ENCODE data around the gene SULT1A3. TPM values are rescaled to one million over a fixed set of nuclear protein-coding genes. Genes with fewer than 3 reads are reported as not detected.

SULT1A3 gene
- total RNA-seq, 4 donors from 2014 or later: 4.9 to 11.3 (median 9.2) TPM; not detected in 1

DNA sequence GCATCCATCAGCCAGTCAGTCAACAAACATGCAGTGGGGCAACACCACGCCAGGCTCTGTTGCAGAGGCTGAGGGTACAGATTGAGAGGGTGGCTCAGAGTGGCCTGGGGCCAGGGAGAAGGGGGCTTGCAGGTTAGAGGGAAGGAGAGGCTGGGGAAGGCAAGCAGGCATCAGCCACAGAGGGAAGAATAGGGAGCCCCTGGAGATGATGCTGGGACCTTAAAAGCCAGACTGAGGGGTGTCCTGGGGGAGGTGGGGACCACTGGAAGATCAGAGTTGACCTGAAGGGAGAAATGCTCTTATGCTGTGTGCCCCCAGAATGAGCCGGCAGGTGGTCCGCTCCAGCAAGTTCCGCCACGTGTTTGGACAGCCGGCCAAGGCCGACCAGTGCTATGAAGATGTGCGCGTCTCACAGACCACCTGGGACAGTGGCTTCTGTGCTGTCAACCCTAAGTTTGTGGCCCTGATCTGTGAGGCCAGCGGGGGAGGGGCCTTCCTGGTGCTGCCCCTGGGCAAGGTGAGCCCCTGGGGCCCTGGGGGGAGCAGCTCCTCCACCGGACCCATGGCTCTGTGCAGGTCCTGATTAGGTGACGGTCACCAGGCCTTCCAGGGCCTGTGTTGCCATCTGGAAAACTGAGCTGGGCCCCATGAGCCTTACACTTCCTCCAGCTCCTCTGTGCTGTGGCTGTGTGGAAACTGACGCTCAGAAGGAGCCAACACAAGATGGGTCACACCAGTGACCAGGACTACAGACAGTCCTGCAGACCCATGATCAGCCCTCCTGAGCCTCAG is 14.0 kb upstream of the SULT1A3 start:
- intact Hi-C loops (cut with DNase I; ENCODE audit: low total_unique reads): no loop called here
- DNase-seq: no peak
- no peak overlapping the region for H3K27ac ChIP-seq

DNA sequence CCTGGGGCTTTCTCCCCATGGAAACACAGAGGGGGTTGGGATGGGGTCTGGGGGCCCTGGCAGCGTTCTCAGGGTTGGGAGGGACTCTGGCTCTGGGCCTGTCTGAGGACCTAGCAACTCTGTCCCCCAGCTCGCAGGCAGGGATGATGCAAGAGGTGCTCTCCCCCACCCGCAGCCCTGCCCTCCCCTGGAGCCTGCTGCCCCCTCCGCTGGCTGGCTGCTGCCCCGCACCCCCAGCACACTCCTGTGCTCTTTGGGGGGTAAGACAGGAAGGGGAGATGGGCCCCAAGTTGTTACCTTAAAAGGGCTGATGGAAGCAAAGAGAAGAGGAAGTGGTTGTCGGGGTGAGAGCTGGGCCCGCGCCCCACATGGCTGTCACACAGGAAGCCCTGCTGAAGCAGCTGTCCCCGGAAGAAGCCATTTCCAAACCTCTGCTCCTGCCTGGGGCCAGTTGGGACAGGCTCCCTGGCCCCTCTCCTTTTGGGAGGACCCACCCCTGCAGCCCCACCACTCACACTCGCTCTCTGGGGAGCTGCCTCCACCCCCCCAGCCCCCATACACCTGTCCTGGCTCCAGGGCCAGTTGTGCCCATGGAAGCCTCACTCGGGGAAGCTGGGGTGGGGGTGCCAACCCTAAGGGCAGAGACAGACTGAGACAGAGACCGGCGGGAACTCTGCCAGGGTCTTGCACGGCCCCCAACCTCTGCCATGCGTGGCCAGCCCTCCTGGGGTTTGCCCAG is 13.2 kb upstream of the SULT1A3 start:
- Histone ChIP-seq H3K27ac (no peak overlapping the region), H3K4me3 (no peak overlapping the region), H3K27me3 (no peaks in the 10 kb centered on the region), H3K36me3 (no peaks in the 10 kb centered on the region), H3K9me3 (no peaks in the 10 kb centered on the region), H3K4me1 (peaks cover 3 to 7% of the 10 kb centered on the region in 2 donors)
- ATAC-seq: no peak
- TF ChIP-seq, protein P1, sequence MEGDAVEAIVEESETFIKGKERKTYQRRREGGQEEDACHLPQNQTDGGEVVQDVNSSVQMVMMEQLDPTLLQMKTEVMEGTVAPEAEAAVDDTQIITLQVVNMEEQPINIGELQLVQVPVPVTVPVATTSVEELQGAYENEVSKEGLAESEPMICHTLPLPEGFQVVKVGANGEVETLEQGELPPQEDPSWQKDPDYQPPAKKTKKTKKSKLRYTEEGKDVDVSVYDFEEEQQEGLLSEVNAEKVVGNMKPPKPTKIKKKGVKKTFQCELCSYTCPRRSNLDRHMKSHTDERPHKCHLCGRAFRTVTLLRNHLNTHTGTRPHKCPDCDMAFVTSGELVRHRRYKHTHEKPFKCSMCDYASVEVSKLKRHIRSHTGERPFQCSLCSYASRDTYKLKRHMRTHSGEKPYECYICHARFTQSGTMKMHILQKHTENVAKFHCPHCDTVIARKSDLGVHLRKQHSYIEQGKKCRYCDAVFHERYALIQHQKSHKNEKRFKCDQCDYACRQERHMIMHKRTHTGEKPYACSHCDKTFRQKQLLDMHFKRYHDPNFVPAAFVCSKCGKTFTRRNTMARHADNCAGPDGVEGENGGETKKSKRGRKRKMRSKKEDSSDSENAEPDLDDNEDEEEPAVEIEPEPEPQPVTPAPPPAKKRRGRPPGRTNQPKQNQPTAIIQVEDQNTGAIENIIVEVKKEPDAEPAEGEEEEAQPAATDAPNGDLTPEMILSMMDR (IDR thresholded peaks at IDR 0.05 in 4 of 5, conservative IDR thresholded peaks at IDR 0.05 in 1 of 5): no peak
- TF ChIP-seq POLR2A (IDR thresholded peaks at IDR 0.05): no peak
- in situ Hi-C loops (cut with MboI; ENCODE audit: low sequenced_read_pairs in 4 of 4) (loop anchor here in 1 of 4 donors (10.0 kb wide), 2 partner anchors 81 to 141 kb away; no protein-coding TSS in a partner anchor), intact Hi-C loops (cut with DNase I; ENCODE audit: low total_unique reads) (no loop called here)
- peak in 1 of 2 donors; percentile 46 for DNase-seq

More for the DNA sequence above, 14.0 kb upstream of the SULT1A3 start:
- no peaks in the 10 kb centered on the region for H3K9me3 ChIP-seq
- peak overlapping the region in 1 of 4 donors; percentile 55 for H3K4me3 ChIP-seq
- TF ChIP-seq POLR2A (IDR thresholded peaks at IDR 0.05): no peak
- TF ChIP-seq, protein P1 (IDR thresholded peaks at IDR 0.05 in 4 of 5, conservative IDR thresholded peaks at IDR 0.05 in 1 of 5): no peak
- peaks cover 3 to 7% of the 10 kb centered on the region in 2 donors for H3K4me1 ChIP-seq
- H3K27me3 ChIP-seq: no peaks in the 10 kb centered on the region
- ATAC-seq: no peak
- in situ Hi-C loops (cut with MboI; ENCODE audit: low sequenced_read_pairs in 4 of 4): loop anchor here in 1 of 4 donors (10.0 kb wide), 2 partner anchors 80 to 140 kb away; no protein-coding TSS in a partner anchor
- no peaks in the 10 kb centered on the region for H3K36me3 ChIP-seq

DNA sequence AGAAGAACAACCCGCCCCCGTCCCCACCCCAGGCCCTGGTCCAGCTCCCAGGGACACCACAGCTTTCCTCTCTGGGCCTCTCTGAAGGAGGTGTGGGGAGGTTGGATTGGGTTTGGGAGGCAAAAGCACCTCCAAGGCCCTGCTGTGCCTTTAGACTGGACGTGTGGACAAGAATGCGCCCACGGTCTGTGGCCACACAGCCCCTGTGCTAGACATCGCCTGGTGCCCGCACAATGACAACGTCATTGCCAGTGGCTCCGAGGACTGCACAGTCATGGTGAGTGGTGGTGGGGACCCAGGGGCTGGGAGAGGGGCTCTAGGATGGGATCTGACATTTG is 12.6 kb upstream of the SULT1A3 start:
- Histone ChIP-seq H3K9me3 (no peaks in the 10 kb centered on the region), H3K27ac (no peak overlapping the region), H3K4me3 (no peak overlapping the region), H3K4me1 (peaks cover 3 to 7% of the 10 kb centered on the region in 2 donors), H3K27me3 (no peaks in the 10 kb centered on the region), H3K36me3 (no peaks in the 10 kb centered on the region)
- TF ChIP-seq POLR2A (IDR thresholded peaks at IDR 0.05): no peak
- TF ChIP-seq, protein P1 (IDR thresholded peaks at IDR 0.05 in 4 of 5, conservative IDR thresholded peaks at IDR 0.05 in 1 of 5): no peak
- intact Hi-C loops (cut with DNase I; ENCODE audit: low total_unique reads) (no loop called here), in situ Hi-C loops (cut with MboI; ENCODE audit: low sequenced_read_pairs in 4 of 4) (loop anchor here in 1 of 4 donors (10.0 kb wide), 2 partner anchors 82 to 142 kb away; no protein-coding TSS in a partner anchor)
- no peak for ATAC-seq
- no peak for DNase-seq

DNA sequence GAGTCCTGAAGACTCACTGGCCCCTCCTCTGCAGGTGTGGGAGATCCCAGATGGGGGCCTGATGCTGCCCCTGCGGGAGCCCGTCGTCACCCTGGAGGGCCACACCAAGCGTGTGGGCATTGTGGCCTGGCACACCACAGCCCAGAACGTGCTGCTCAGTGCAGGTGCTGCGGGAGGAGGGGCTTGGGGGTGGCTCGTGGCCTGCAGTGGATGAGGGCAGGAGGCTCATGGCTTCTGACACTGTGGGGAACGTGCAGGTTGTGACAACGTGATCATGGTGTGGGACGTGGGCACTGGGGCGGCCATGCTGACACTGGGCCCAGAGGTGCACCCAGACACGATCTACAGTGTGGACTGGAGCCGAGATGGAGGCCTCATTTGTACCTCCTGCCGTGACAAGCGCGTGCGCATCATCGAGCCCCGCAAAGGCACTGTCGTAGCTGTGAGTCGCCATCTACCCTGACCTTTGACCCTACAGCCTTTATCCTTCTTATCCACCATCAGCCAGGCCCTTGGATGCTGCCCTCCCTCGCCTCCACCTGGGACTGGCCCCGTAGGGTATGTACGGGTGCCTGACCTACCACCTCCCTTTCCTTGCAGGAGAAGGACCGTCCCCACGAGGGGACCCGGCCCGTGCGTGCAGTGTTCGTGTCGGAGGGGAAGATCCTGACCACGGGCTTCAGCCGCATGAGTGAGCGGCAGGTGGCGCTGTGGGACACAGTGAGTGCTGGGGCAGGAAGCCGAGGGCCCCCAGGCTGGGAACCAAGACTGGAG is 12.1 kb upstream of the SULT1A3 start:
- H3K27ac ChIP-seq: no peak overlapping the region
- no peak for ATAC-seq
- H3K4me3 ChIP-seq: no peak overlapping the region

More for the DNA sequence above, 12.1 kb upstream of the SULT1A3 start:
- Histone ChIP-seq H3K4me1 (peaks cover 3 to 7% of the 10 kb centered on the region in 2 donors), H3K27me3 (no peaks in the 10 kb centered on the region), H3K9me3 (no peaks in the 10 kb centered on the region), H3K36me3 (no peaks in the 10 kb centered on the region)
- TF ChIP-seq, protein P1 (IDR thresholded peaks at IDR 0.05 in 4 of 5, conservative IDR thresholded peaks at IDR 0.05 in 1 of 5): peak; percentile 35 to 78 (median 68)
- no peak for TF ChIP-seq POLR2A (IDR thresholded peaks at IDR 0.05)
- in situ Hi-C loops (cut with MboI; ENCODE audit: low sequenced_read_pairs in 4 of 4) (loop anchor here in 1 of 4 donors (10.0 kb wide), 2 partner anchors 82 to 142 kb away; no protein-coding TSS in a partner anchor), intact Hi-C loops (cut with DNase I; ENCODE audit: low total_unique reads) (no loop called here)
- DNase-seq: peak; percentile 40 to 57

All from gastrocnemius medialis (tissue), 4 donors.